Upper lobe of left lung (tissue), 6 donors: Measurements from ENCODE around the gene LIN28A. TPM values are rescaled to one million over a fixed set of nuclear protein-coding genes. Genes with fewer than 3 reads are reported as not detected.

ENCODE experiments used
- ATAC-seq, 2 donors: fragments of 200-7000 bp; cut with Tn5 transposase; one replicate each; pipeline ENCODE4 v1.9.1; 2022; ENCODE audit warnings: mild to moderate bottlenecking in 2 of 2, moderate library complexity in 2 of 2; ENCODE audit not compliant: low FRiP score in 2 of 2
- DNase-seq, 2 donors: peaks; one replicate each; pipeline ENCODE4 v3.0.0-alpha.2; 2019 to 2020
- H3K27ac ChIP-seq, 4 donors: fragments of 200-600 bp; sonication (generic); one replicate each; pipeline ENCODE4 v1.5.1; 2016 to 2019
- H3K27me3 ChIP-seq, 4 donors: fragments of 200-600 bp; sonication (generic); one replicate each; pipeline ENCODE4 v1.5.1; 2017 to 2019
- H3K36me3 ChIP-seq, 4 donors: fragments of 200-600 bp; sonication (generic); one replicate each; pipeline ENCODE4 v1.5.1; 2016 to 2019
- H3K4me1 ChIP-seq, 4 donors: fragments of 200-600 bp; sonication (generic); one replicate each; pipeline ENCODE4 v1.5.1; 2018 to 2019
- H3K4me3 ChIP-seq, 4 donors: fragments of 200-600 bp; sonication (generic); one replicate each; pipeline ENCODE4 v1.5.1; 2017 to 2019; ENCODE audit warnings: mild to moderate bottlenecking in 2 of 4, moderate library complexity in 1 of 4
- H3K9me3 ChIP-seq, 4 donors: fragments of 200-600 bp; sonication (generic); one replicate each; pipeline ENCODE4 v1.5.1; 2018 to 2019
- CTCF ChIP-seq, 6 experiments: fragments of 450-650 bp in 4 of 6; fragments of 200-600 bp in 2 of 6; sonication (generic) in 2 of 6; IDR thresholded peaks; one replicate each; pipeline ENCODE4 v1.5.1; 2016 to 2019; ENCODE audit warnings: antibody characterized with exemption in 6 of 6
- EP300 ChIP-seq, 4 donors: sonication (generic); formaldehyde crosslinking; IDR thresholded peaks; one replicate each; pipeline ENCODE4 v1.5.1; 2017; ENCODE audit warnings: antibody characterized with exemption in 4 of 4, control low read depth in 2 of 4
- POLR2A ChIP-seq, 4 donors: fragments of 450-650 bp; IDR thresholded peaks; one replicate each; pipeline ENCODE4 v1.5.1; 2016 to 2017; ENCODE audit warnings: antibody characterized with exemption in 4 of 4, mild to moderate bottlenecking in 2 of 4
- POLR2AphosphoS5 ChIP-seq, 2 donors: sonication (generic); formaldehyde crosslinking; IDR thresholded peaks; one replicate each; pipeline ENCODE4 v1.5.1; 2017; ENCODE audit warnings: antibody characterized with exemption in 2 of 2
- WGBS, 2 donors: methylation state at CpG; one replicate each; pipeline ENCODE4 v1.1.5; 2017 to 2018; 5-methylcytosine and 5-hydroxymethylcytosine counted together
- total RNA-seq, 6 donors: library from RNA; depleted of rRNA in 4 of 6; stranded (reverse); fragments of >200 nt in 4 of 6; gene quantifications; one replicate each; pipeline versions ENCODE4 v1.1.0 to v1.2.1, GENCODE V29; 2016 to 2021
- donor health status: DM: no; HTN: no; CAD: no; lungs with moderate emphysema.
- donor health status: DM: no; HTN: yes; CAD: no; lungs with severe emphysema.

LIN28A gene, protein sequence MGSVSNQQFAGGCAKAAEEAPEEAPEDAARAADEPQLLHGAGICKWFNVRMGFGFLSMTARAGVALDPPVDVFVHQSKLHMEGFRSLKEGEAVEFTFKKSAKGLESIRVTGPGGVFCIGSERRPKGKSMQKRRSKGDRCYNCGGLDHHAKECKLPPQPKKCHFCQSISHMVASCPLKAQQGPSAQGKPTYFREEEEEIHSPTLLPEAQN
- total RNA-seq = 1 to 10 TPM in 2 of 6 donors, not detected in 4; 1.2 to 1.4 TPM

GRCh38 chr1:26410706-26411623 lies at the start of gene LIN28A:
Gene LIN28A, plus strand, starts transcription at chr1:26410817. Its CDS starts 75 bp downstream, at chr1:26410892.
- TF ChIP-seq POLR2AphosphoS5 (IDR thresholded peaks at IDR 0.05) (no peak), EP300 (IDR thresholded peaks at IDR 0.05) (no peak), POLR2A (IDR thresholded peaks at IDR 0.05) (no peak), CTCF (IDR thresholded peaks at IDR 0.05) (no peak)
- 3 to 4% methylated on average over 9 to 43 of the region's 70 CpGs for WGBS, 2 donors
- Histone ChIP-seq H3K27ac (no peak within 1 kb of the TSS), H3K9me3 (no peaks in the 10 kb centered on the region), H3K4me3 (no peak within 1 kb of the TSS), H3K36me3 (no peaks in the 10 kb centered on the region), H3K27me3 (peaks cover 2 to 40% (median 23%) of the 10 kb centered on the region in 4 donors), H3K4me1 (peaks cover 0 to 7% (median 2%) of the 10 kb centered on the region in 4 donors)
- ATAC-seq (no peak), DNase-seq (peak in 1 of 2 donors; percentile 81)

GRCh38 chr1:26361605-26362122 lies 49.0 kb upstream of the LIN28A start:
- H3K27me3 ChIP-seq = peaks cover 0 to 22% (median 12%) of the 10 kb centered on the region in 4 donors
- H3K36me3 ChIP-seq = no peaks in the 10 kb centered on the region
- H3K9me3 ChIP-seq = no peaks in the 10 kb centered on the region
- WGBS, 2 donors = 85 to 91% methylated on average over 10 to 12 of the region's 12 CpGs
- H3K4me1 ChIP-seq = peaks cover 10 to 18% (median 11%) of the 10 kb centered on the region in 4 donors
- DNase-seq (peak in 1 of 2 donors; percentile 64), ATAC-seq (no peak)
- TF ChIP-seq POLR2AphosphoS5 (IDR thresholded peaks at IDR 0.05) = no peak
- TF ChIP-seq CTCF (IDR thresholded peaks at IDR 0.05) = no peak
- no peak for TF ChIP-seq POLR2A (IDR thresholded peaks at IDR 0.05)
- TF ChIP-seq EP300 (IDR thresholded peaks at IDR 0.05) = no peak
- H3K27ac ChIP-seq = no peak overlapping the region
- H3K4me3 ChIP-seq = no peak overlapping the region

GRCh38 chr1:26362331-26362730 lies 48.3 kb upstream of the LIN28A start:
- Histone ChIP-seq H3K4me3 (no peak overlapping the region), H3K36me3 (no peaks in the 10 kb centered on the region), H3K9me3 (no peaks in the 10 kb centered on the region), H3K27ac (no peak overlapping the region), H3K27me3 (peaks cover 0 to 22% (median 12%) of the 10 kb centered on the region in 4 donors), H3K4me1 (peaks cover 10 to 18% (median 11%) of the 10 kb centered on the region in 4 donors)
- no peak for ATAC-seq
- no peak for TF ChIP-seq POLR2A (IDR thresholded peaks at IDR 0.05)
- no peak for TF ChIP-seq POLR2AphosphoS5 (IDR thresholded peaks at IDR 0.05)
- no peak for TF ChIP-seq EP300 (IDR thresholded peaks at IDR 0.05)
- no peak for TF ChIP-seq CTCF (IDR thresholded peaks at IDR 0.05)
- 92 to 100% methylated on average over 3 of the region's 3 CpGs for WGBS, 2 donors
- DNase-seq = no peak

DNA sequence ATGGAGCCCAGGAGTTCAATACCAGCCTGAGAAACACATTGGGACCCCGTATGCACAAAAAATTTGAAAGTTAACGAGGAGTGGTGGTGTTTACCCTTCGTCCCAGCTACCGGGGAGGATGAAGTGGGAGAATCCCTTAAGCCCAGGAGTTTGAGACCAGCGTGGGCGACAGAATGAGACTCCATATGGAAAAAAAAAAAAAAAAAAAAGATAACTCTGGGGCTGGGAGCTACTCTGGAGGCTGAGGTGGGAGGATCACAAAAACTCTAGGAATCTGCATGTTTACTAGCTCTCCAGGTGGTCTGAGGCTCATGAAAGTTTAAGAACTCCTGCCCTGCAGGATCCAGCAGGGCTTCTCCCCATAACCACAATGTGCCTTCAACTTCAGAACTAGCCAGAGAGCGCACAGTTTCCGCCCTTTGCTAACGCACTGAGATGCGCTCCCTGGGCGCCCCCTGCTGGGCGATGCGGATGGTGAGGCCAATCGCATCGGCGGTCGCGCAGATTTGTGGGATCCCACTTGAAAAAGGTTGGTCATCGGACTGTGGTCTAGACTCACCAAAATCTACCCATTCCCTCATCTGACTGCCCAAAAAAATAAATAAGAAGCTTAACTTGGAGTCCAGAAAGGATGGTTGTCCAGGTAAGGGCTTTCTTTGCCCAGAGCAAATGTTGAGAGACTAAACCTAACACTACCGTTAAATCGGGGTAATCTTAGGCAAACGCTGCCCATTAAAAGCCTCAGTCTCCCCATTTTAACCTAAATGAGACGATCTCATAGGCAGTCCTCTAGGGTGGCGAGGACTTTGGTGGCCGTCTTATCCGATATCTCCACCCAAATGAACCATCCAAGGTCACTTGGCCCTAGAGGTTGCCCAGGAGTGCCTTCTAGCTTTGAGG lies 46.8 kb upstream of the LIN28A start:
- Histone ChIP-seq H3K9me3 (no peaks in the 10 kb centered on the region), H3K4me1 (peaks cover 10 to 18% (median 11%) of the 10 kb centered on the region in 4 donors), H3K36me3 (no peaks in the 10 kb centered on the region), H3K27me3 (peaks cover 0 to 22% (median 12%) of the 10 kb centered on the region in 4 donors), H3K4me3 (no peak overlapping the region), H3K27ac (no peak overlapping the region)
- peak; percentile 81 to 97 for DNase-seq
- 31 to 35% methylated on average over 24 to 26 of the region's 26 CpGs for WGBS, 2 donors
- peak; percentile 62 to 88 for ATAC-seq
- TF ChIP-seq POLR2A (IDR thresholded peaks at IDR 0.05) = no peak
- no peak for TF ChIP-seq POLR2AphosphoS5 (IDR thresholded peaks at IDR 0.05)
- TF ChIP-seq CTCF (IDR thresholded peaks at IDR 0.05) = peak; percentile 81 to 91 (median 88)
